HG03354 (cell line): Measurements from ENCODE around the gene MTHFD1L.
A peak's percentile ranks its signal among the peaks of the same experiment; 100 is the strongest.

Experiments
- ATAC-seq: cut with Tn5 transposase; IDR thresholded peaks from one replicate; pipeline ENCODE4 v1.9.1; 2021; ENCODE audit warnings: mild to moderate bottlenecking; ENCODE audit not compliant: unreplicated experiment, poor library complexity, severe bottlenecking

MTHFD1L gene

DNA sequence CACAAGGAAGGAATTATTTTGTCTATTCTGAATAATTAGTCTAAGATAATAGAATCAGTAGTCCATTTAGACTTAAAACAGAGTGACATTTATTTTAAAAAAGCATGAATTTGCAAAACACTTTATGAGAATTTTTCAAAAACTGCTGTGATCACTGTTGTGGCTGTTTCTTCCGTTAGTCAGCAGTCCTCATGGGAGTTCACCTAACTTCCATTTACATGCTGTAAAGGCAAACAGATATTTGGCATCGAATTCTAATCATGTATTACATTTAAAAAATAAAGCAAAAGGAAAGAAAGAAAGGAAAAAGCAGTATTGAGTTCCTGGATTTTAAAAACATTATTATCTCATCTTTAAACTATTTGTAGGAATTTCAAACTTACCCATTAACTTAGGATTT, 111.8 kb downstream of the MTHFD1L start:
- no peak for ATAC-seq

DNA sequence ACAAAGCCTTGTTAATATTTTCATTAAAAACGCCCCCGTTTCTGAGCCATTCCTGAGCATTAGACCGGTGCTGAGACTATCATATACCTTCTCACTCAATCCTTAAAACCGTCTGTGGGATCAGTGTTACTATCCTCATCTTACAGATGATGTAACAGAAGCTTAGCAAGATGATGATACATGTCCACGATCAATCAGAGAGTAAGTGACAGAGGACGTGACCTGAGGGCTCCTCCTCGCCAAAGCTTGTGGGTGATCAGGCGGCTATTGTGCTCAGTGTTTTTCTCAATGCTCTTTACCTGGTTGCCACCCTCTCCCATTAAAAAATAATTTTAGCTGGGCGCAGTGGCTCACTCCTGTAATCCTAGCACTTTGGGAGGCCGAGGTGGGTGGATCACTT, 113.1 kb downstream of the MTHFD1L start:
- no peak for ATAC-seq

GRCh38 chr6:150979826-150980350, 114.4 kb downstream of the MTHFD1L start:
- no peak for ATAC-seq

DNA sequence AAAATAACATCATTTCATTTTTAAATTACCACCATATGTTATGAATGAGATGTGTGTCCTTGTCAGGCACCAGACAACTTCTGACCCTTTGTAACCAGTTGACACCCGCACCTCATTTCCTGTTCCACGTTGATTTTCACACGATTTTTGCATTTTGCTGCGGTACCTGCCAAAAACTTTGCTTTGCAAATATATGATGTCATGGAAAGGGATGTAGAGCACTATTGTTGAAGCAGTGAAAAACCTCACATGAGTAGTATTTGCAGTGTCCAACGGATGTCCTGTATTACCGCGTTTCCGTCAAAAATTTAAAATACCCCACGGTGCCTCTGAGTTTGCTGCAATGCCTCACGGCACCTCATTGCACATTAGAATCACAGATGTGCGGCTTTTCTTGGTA, 115.6 kb downstream of the MTHFD1L start:
- peak; percentile 87 for ATAC-seq

DNA sequence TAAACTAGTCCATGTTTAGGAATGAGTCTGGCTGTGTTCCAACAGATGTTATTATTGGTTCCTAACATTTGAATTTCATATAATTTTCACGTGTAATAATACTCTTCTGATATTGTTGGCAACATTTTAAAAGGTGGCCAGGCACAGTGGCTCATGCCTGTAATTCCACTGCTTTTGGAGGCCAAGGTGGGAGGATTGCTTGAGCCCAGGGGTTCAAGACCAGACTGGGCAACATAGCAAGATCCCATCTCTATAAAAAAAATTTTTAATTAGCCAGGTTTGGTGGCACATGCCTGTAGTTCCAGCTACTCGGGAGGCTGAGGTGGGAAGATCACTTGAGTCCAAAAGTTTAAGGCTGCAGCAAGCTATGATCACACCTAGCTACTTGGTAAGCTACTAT, 116.2 kb downstream of the MTHFD1L start:
- ATAC-seq: no peak

DNA sequence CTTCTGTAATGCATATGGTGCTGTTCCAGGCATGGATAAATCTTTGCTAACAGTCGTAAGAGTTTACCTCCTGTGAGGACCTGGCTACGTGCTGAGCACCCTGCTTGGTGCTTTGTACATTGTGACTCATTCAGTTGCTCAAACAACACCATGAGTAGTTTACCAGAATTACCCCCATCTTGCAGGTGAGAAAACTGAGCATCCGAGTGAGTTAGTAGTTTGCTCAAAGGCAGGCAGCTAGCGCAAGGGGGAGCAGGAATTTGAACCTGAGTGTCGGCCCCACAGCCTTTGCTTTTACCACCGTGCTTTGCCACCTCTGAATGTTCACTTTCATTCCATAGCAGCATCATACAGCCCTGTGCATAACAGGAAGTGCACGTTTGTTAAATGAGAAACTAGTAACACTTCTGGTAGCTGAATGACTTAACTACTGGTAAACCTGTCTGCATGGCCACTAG, 121.9 kb downstream of the MTHFD1L start:
- peak; percentile 93 for ATAC-seq

GRCh38 chr6:150987855-150988464, 122.5 kb downstream of the MTHFD1L start:
- ATAC-seq: no peak

GRCh38 chr6:150991487-150991886, 126.0 kb downstream of the MTHFD1L start:
- ATAC-seq: no peak

GRCh38 chr6:150992262-150992661, 126.8 kb downstream of the MTHFD1L start:
- ATAC-seq: no peak

DNA sequence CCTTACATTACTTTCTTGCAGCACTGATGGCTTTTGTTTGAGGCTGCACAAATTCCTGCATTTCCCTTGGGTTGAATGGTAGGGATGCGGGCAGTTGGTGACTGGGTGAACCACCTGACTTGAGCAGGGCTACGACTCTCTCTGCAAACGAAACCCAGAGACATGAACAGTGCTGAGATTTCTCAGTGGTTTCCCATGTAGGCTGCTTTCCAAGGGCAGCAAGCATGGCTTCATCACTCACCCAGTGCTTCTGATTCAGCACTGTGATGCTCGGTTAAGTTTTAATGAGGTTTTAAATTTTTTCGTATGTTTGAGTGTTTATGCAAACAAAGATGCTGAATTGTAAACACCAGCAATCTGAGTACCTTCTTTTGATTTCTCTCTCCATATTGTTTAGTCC, 127.2 kb downstream of the MTHFD1L start:
- no peak for ATAC-seq

- ATAC-seq: no peak
These were observed 127.8 kb downstream of the MTHFD1L start for GRCh38 chr6:150993253-150993652.

DNA sequence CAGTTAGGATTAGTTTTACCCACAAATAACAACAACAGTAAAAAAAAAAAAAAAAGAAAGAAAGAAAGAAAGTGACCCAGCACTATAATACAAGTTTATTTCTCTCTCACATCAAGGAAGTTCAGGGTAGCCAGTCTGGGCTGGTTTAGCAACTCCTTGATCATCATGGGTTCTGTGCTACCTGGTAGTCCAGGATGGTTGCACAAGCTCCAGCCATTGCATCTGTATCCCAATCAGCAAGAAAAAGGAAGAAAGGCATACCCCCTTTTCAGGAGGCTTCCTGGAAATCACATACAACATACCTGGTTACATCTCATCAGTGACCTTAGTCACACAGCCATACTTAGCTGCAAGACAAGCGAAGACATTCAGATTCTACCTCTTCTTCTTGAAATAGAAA, 128.5 kb downstream of the MTHFD1L start:
- no peak for ATAC-seq

DNA sequence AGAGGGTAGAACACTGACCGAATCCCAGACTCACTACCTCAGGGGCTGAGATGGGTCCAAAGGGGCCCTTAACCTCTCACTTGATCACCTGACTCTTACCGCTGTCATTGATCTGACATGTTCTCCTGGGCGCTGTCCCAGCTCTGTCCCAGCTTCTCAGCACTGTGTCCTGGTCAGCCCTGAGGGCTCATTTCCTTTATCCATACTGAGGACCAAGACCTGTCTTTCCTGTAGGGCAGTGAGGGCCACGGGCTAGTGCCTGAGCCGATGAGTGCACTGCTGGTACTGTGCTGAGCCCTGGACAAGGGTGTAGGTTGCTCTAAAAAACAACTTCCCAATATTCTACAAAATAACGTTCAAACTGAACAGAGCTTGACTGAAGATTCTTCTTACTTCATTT, 131.5 kb downstream of the MTHFD1L start:
- no peak for ATAC-seq

GRCh38 chr6:150999107-150999506, 133.6 kb downstream of the MTHFD1L start:
- no peak for ATAC-seq

DNA sequence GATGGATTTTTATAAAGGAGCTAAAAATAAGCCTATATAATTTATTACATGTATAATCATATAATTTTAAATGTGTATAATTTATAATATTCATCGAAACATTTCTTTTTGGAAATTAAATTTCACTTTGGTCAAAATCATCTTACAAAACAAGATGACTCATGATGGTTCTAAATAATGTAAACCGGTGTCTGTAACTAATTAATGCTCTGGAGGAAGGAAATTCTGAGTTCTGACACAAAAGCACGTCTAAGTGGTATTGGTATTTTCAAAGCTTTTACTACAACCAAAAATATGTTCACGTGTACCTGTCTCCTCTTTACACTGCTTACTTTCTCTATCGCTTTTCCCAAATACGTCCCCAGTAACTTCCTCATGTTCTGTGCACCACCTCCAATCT, 134.1 kb downstream of the MTHFD1L start:
- ATAC-seq: no peak

- ATAC-seq: peak; percentile 80
These were observed 136.0 kb downstream of the MTHFD1L start for GRCh38 chr6:151001387-151002056.

DNA sequence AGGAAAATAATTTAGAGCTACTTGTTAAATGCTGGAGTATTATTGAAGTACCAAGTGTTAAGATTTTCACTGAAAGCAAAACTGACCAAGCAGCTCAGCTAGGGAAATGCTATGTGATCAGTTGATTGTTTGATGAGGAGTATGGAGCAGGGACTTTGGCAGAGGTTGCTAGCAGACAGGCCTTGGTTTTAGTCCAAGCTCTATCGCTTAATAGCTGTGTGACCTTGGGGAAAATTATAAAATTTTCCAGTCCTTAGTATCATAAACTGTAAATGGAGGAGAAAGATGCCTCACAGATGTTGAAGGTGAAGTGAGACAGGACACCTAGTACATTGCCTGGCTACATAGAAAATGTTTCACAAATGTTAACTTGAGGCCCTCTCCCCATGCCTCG, 136.6 kb downstream of the MTHFD1L start:
- no peak for ATAC-seq

DNA sequence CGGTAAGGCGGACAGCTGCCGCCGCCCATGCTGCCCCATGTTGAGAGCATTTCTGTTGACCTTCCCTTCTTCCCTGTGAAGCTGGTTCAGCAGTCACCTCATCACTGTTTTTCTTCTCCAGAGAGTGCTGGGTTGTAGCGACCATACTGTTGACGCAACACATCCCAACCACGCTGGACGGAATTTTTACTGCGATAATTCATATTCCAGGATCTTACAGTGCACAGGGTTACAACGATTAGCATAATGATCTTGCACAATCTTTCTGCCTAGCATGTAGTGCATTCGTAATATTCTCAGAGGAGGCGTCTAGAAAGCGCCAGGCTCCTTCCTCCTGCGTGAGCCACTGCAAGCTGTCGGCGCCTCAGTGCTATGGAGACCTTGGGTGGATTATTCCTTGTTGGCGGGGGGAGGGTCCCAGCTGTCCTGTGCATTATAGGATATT, 137.0 kb downstream of the MTHFD1L start:
- ATAC-seq: no peak

DNA sequence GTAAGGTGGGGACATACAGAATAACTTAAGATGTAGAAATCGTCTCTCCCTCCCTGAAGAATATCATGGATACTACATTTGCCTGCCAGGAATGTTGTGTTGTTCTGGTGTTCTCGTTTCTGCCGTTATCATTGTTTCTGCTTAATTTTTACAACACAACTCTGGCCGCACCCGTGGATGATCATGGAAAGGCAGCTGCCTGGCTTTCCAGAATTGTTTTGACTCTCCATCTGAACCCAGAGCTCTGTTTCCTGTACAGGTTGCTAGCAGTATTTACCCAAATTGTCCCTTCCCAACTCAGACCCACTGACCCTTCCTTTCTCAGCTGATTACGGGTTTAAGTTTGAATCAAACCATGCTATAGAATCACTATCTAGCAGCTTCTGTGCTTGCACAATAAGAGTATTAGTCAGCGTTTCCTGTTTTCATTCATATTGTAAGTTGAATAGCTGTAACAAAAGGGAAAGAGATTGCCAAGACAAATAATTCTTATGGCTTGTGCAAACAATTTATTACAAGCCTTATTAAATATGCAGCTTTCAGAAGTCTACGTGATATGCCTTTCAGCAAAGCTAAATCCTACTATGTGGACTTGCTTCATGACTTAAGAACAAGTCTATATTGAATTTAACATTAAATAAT, 139.0 kb downstream of the MTHFD1L start:
- ATAC-seq: no peak

DNA sequence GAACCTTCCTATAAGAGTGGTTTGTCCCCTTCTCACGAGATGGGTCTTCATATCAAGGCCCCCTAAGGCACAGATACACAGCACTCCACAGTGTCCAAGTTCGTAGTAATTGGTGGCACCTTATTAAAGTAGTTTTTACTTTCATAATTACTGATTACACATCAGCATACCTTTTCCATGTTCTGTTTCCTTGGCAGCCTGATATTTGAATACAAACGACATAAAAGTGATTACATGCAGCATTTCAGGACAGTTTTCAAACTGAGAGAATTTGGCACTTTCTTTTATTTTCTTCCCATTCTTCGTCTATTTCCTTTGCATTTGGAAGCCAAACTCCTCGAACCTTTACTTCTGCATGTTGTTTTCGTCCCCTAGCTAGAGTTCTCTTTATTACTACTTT, 139.7 kb downstream of the MTHFD1L start:
- no peak for ATAC-seq
